Kidney (tissue), 14 donors: ENCODE data around the gene COX8C. TPM values are rescaled to one million over a fixed set of nuclear protein-coding genes. Genes with fewer than 3 reads are reported as not detected.

Experiments
- DNase-seq, 5 donors: peaks; one replicate each; pipeline ENCODE4 v3.0.0-alpha.2; 2013 to 2020
- FAIRE-seq: peaks from 2 replicates; lab custom pipeline; 2012; peaks lifted over from hg19 to GRCh38; lab: Jason Lieb, UNC
- H3K27ac ChIP-seq, 2 donors: one replicate each; pipeline ENCODE4 v1.7.0; 2013; ENCODE audit warnings: low read depth in 2 of 2, low read length in 2 of 2, inconsistent platforms in 1 of 2
- H3K27me3 ChIP-seq: one replicate; pipeline ENCODE4 v1.7.1; 2013; ENCODE audit warnings: low read length, inconsistent platforms; ENCODE audit not compliant: control insufficient read depth, insufficient read depth
- H3K36me3 ChIP-seq, 3 donors: one replicate each; pipeline versions ENCODE4 v1.7.0 to v1.7.1; 2013; ENCODE audit warnings: low read length in 3 of 3, control low read depth in 1 of 3, inconsistent platforms in 1 of 3; ENCODE audit not compliant: insufficient read depth in 3 of 3, control insufficient read depth in 2 of 3
- H3K4me1 ChIP-seq, 3 donors: one replicate each; pipeline versions ENCODE4 v1.7.0 to v1.7.1; 2013; ENCODE audit warnings: low read length in 3 of 3, inconsistent platforms in 1 of 3, low read depth in 1 of 3; ENCODE audit not compliant: control insufficient read depth in 2 of 3, insufficient read depth in 2 of 3
- H3K4me3 ChIP-seq, 3 donors: one replicate each; pipeline versions ENCODE4 v1.7.0 to v1.8.1; 2013; ENCODE audit warnings: low read length in 3 of 3, control low read depth in 1 of 3, inconsistent platforms in 1 of 3
- H3K9ac ChIP-seq, 3 donors: one replicate each; pipeline versions ENCODE4 v1.7.0 to v1.7.1; 2013; ENCODE audit warnings: low read length in 3 of 3, control low read depth in 1 of 3, inconsistent platforms in 1 of 3
- H3K9me3 ChIP-seq, 3 donors: one replicate each; pipeline versions ENCODE4 v1.7.0 to v1.7.1; 2013; ENCODE audit warnings: low read length in 3 of 3, control low read depth in 1 of 3, inconsistent platforms in 1 of 3; ENCODE audit not compliant: control insufficient read depth in 2 of 3, insufficient read depth in 1 of 3
- intact Hi-C: fragments of 100-400 bp; cut with DNase I; formaldehyde crosslinking; loops from one replicate; pipeline ENCODE4 v1.11.1; 2022
- polyA plus RNA-seq: library from polyadenylated mRNA; stranded (reverse); fragments of 350-450 nt; fragmentation: Illumina TruSeq; extraction: RNeasy Lipid Tissue Mini Kit (QIAGEN cat#74804); gene quantifications from one replicate; pipeline ENCODE4 v1.2.3, GENCODE V29; 2014; ENCODE audit warnings: low read depth, low replicate concordance; ENCODE audit not compliant: insufficient read depth
- total RNA-seq: library from RNA; stranded (reverse); fragmentation: NEBNext Ultra II Directional; extraction: Animal tissue kit (Norgen Biotek cat#: 25700); gene quantifications from one replicate; pipeline ENCODE4 v1.2.1, GENCODE V29; 2021
- TF ChIP-seq, protein P1 (sequence below): IDR thresholded peaks from 3 replicates; pipeline ENCODE4 v1.5.1; 2012; ENCODE audit warnings: mild to moderate bottlenecking, moderate library complexity, borderline replicate concordance; ENCODE audit not compliant: insufficient read depth; ENCODE audit errors: extremely low read depth
- donor health status: control.
- donor health status: control.
- donor health status: control.
- donor health status: control.
- donor health status: control.
- donor health status: DM: yes; HTN: yes; CAD: no.
- donor health status: Normal renal cell carcinoma (clear cell type).

COX8C gene
- total and polyA plus RNA-seq, 2 donors from 2014 or later: not detected

DNA sequence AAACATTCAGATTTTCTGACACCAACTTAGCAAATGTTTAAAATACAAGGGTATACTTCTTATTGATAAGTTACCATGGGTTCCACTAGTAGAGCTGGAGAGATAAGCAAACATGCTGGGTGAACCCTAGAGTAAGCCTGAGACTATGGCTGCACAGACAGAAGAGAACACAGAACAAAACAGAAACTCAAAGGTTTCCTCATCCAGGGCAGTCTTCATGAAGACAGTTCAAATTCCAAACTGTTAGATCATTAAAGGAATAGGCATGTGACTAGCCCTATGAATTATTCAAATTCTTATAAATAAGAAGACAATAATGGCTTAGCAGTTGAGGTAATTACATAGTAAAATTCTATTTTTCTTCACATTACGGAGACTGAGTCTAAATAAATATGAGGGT, 42.2 kb upstream of the COX8C start:
- Histone ChIP-seq H3K36me3 (no peaks in the 10 kb centered on the region), H3K4me3 (no peak overlapping the region), H3K4me1 (peaks cover 0 to 19% (median 10%) of the 10 kb centered on the region in 3 donors), H3K27me3 (no peaks in the 10 kb centered on the region), H3K9me3 (no peaks in the 10 kb centered on the region), H3K9ac (no peak overlapping the region), H3K27ac (peak overlapping the region in 1 of 2 donors; percentile 48)
- DNase-seq (no peak), FAIRE-seq (no peak)
- TF ChIP-seq, protein P1, sequence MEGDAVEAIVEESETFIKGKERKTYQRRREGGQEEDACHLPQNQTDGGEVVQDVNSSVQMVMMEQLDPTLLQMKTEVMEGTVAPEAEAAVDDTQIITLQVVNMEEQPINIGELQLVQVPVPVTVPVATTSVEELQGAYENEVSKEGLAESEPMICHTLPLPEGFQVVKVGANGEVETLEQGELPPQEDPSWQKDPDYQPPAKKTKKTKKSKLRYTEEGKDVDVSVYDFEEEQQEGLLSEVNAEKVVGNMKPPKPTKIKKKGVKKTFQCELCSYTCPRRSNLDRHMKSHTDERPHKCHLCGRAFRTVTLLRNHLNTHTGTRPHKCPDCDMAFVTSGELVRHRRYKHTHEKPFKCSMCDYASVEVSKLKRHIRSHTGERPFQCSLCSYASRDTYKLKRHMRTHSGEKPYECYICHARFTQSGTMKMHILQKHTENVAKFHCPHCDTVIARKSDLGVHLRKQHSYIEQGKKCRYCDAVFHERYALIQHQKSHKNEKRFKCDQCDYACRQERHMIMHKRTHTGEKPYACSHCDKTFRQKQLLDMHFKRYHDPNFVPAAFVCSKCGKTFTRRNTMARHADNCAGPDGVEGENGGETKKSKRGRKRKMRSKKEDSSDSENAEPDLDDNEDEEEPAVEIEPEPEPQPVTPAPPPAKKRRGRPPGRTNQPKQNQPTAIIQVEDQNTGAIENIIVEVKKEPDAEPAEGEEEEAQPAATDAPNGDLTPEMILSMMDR: no peak
- intact Hi-C loops: no loop called here

DNA sequence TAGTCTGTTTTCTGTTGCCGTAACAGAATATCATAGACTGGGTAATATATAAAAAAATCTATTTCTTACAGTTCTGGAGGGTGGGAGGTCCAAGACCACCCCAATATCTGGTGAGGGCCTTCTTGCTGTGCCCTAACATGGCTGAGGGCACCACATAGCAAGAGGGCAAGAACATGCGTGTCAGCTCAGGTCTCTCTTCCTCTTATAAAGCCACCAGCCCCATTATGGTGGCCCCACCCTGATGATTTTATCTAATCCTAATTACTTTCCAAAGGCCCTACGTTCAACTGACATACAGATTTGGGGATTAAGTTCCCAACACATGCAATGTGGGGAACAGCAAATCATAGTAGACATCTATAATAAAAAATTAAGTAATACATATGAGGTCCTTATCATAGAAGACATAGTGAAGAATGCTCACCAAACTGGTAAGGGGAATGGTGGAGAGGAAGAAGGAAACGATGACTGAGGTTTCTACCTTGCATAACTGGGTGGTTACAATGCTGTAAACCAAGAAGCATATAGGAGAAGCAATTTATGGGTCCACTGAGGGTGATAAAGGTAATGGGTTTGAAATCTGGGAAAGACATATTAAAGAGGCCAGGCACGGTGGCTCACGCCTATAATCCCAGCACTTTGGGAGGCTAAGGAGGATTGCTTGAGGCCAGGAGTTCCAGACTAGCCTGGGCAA, 41.1 kb upstream of the COX8C start:
- intact Hi-C loops: no loop called here
- Histone ChIP-seq H3K9ac (no peak overlapping the region), H3K27ac (peak overlapping the region in 1 of 2 donors; percentile 7), H3K4me3 (no peak overlapping the region), H3K36me3 (no peaks in the 10 kb centered on the region), H3K9me3 (no peaks in the 10 kb centered on the region), H3K27me3 (no peaks in the 10 kb centered on the region), H3K4me1 (peaks cover 0 to 19% (median 9%) of the 10 kb centered on the region in 3 donors)
- TF ChIP-seq, protein P1: no peak
- DNase-seq (no peak), FAIRE-seq (no peak)

DNA sequence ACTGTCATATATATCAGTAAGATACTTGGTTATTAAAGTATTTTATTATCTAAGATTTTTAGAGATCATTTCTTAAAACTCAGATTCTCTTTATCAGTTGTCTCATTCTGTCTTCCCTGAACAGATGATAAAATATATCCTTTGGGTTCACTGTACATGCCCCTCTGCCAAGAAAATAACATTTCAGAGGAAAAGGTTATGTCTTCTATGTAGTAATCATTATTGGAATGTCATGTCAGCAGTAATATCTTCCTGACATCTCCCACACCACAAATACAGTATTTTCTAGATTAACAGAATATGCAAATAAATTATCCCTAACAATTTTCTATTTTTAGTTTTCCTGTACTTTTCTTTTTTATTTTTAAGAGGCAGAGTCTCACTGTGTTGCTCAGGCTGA, 40.2 kb upstream of the COX8C start:
- FAIRE-seq: no peak
- intact Hi-C loops: no loop called here
- H3K27me3 ChIP-seq: no peaks in the 10 kb centered on the region
- H3K9ac ChIP-seq: no peak overlapping the region
- TF ChIP-seq, protein P1: no peak
- H3K9me3 ChIP-seq: no peaks in the 10 kb centered on the region
- H3K4me3 ChIP-seq: no peak overlapping the region
- H3K27ac ChIP-seq: no peak overlapping the region
- no peak for DNase-seq
- H3K36me3 ChIP-seq: no peaks in the 10 kb centered on the region
- H3K4me1 ChIP-seq: peaks cover 0 to 22% (median 9%) of the 10 kb centered on the region in 3 donors
